NB4 (cell line): ENCODE results near the gene PDZD2.

Source experiments
- MAX ChIP-seq: IDR thresholded peaks from 2 replicates; pipeline ENCODE4 v1.6.1; 2011; ENCODE audit warnings: low read depth, low read length
- POLR2A ChIP-seq: IDR thresholded peaks from 2 replicates; pipeline ENCODE4 v1.6.1; 2011; ENCODE audit warnings: mild to moderate bottlenecking; ENCODE audit not compliant: insufficient read length; ENCODE audit errors: extremely low read depth
- TF ChIP-seq, protein P1 (sequence below): IDR thresholded peaks from one replicate; pipeline ENCODE4 v1.5.1; 2012; ENCODE audit warnings: low read depth, low read length

DNA sequence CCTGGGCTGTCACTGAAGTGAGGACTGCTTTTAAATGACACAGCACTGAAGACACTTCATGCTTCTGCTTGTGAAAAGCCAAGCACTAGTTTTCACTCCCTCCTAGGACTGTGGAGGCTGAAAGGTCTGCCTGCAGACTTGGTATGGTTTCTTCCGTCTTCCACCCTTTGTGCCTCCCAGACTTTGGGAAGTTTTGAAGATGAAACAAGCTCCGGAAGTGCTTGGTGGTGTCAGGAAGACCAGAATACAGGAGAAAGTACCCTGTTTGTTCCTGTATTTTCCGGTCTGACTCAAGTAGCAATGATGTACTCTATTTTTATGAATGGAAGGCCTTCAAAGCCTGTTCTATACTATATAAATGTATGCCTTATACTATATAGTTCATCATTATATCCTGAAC lies 222.7 kb downstream of the PDZD2 start:
- TF ChIP-seq, protein P1, sequence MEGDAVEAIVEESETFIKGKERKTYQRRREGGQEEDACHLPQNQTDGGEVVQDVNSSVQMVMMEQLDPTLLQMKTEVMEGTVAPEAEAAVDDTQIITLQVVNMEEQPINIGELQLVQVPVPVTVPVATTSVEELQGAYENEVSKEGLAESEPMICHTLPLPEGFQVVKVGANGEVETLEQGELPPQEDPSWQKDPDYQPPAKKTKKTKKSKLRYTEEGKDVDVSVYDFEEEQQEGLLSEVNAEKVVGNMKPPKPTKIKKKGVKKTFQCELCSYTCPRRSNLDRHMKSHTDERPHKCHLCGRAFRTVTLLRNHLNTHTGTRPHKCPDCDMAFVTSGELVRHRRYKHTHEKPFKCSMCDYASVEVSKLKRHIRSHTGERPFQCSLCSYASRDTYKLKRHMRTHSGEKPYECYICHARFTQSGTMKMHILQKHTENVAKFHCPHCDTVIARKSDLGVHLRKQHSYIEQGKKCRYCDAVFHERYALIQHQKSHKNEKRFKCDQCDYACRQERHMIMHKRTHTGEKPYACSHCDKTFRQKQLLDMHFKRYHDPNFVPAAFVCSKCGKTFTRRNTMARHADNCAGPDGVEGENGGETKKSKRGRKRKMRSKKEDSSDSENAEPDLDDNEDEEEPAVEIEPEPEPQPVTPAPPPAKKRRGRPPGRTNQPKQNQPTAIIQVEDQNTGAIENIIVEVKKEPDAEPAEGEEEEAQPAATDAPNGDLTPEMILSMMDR, result no peak
- TF ChIP-seq MAX (no peak), POLR2A (no peak)
